ENCODE measurements around the gene USP9Y. TPM values are rescaled to one million over a fixed set of nuclear protein-coding genes. Genes with fewer than 3 reads are reported as not detected.

The USP9Y gene
- total RNA-seq, 1 donor = under 0.01 TPM

DNA sequence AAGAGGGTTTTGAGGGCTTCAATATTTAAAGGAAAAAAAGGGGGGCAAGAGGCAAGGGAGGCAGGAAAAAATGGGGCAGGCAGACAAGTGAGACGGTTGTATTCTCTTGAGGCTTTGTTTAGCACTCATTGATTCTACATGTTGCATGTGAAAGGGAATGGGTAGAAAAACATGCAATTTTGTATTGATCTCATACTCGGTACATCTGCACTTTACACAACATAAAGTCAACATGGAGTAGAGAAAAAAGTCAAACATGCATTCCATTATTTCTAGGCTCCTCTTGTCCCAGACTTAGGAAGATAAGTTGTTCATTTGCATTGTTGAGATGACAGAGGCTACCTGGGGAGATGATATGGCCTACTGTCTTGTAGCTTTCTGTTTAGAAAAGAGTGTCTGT lies 166.9 kb downstream of the USP9Y start:
- TF ChIP-seq, protein P1, sequence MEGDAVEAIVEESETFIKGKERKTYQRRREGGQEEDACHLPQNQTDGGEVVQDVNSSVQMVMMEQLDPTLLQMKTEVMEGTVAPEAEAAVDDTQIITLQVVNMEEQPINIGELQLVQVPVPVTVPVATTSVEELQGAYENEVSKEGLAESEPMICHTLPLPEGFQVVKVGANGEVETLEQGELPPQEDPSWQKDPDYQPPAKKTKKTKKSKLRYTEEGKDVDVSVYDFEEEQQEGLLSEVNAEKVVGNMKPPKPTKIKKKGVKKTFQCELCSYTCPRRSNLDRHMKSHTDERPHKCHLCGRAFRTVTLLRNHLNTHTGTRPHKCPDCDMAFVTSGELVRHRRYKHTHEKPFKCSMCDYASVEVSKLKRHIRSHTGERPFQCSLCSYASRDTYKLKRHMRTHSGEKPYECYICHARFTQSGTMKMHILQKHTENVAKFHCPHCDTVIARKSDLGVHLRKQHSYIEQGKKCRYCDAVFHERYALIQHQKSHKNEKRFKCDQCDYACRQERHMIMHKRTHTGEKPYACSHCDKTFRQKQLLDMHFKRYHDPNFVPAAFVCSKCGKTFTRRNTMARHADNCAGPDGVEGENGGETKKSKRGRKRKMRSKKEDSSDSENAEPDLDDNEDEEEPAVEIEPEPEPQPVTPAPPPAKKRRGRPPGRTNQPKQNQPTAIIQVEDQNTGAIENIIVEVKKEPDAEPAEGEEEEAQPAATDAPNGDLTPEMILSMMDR (IDR thresholded peaks at IDR 0.05; ENCODE audit: insufficient read depth, low read length) = no peak
- DNase-seq (ENCODE audit: low read depth) = no peak
- H3K4me3 ChIP-seq (ENCODE audit: low read depth, low read length) = no peak overlapping the region

DNA sequence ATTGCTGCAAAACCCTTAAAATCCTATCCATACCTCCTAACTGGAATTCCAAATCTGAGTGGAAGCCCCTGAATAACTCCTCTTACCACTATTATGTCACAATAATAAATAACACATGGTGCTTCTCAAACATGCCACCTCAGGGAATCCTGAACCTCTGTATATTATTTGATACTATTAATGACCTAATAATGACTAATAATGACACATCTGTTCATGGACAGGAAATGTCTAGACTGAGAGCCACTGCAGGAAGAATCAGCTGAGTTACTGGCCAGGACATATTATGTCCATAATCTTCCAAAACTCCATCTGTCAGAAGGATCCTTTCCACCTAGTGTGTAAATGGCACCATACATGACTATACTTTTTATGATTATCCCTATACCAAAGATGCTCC lies 195.9 kb downstream of the USP9Y start:
- TF ChIP-seq, protein P1 (IDR thresholded peaks at IDR 0.05; ENCODE audit: insufficient read depth, low read length) = no peak
- DNase-seq (ENCODE audit: low read depth) = no peak
- H3K4me3 ChIP-seq (ENCODE audit: low read depth, low read length) = no peak overlapping the region

DNA sequence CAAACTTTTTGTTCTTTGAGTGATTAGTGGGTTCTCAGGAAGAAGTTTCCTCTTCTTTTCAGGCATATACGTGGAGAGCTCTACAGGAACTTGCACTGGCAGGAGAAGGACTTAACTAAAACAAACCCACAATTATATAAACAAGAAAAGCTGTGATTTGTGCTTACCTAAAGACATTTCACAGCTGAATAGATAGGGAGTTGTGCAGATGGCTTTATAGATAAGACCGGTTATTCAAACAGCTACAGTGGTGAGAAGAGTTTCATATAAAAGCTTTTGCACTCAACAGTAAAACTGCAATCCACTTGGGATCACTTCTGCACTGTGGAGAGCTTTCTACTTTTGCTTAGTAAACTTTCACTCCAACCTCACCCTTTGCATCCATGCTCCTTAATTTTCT lies 197.6 kb downstream of the USP9Y start:
- no peak for DNase-seq (ENCODE audit: low read depth)
- TF ChIP-seq, protein P1 (IDR thresholded peaks at IDR 0.05; ENCODE audit: insufficient read depth, low read length) = no peak
- no peak overlapping the region for H3K4me3 ChIP-seq (ENCODE audit: low read depth, low read length)

DNA sequence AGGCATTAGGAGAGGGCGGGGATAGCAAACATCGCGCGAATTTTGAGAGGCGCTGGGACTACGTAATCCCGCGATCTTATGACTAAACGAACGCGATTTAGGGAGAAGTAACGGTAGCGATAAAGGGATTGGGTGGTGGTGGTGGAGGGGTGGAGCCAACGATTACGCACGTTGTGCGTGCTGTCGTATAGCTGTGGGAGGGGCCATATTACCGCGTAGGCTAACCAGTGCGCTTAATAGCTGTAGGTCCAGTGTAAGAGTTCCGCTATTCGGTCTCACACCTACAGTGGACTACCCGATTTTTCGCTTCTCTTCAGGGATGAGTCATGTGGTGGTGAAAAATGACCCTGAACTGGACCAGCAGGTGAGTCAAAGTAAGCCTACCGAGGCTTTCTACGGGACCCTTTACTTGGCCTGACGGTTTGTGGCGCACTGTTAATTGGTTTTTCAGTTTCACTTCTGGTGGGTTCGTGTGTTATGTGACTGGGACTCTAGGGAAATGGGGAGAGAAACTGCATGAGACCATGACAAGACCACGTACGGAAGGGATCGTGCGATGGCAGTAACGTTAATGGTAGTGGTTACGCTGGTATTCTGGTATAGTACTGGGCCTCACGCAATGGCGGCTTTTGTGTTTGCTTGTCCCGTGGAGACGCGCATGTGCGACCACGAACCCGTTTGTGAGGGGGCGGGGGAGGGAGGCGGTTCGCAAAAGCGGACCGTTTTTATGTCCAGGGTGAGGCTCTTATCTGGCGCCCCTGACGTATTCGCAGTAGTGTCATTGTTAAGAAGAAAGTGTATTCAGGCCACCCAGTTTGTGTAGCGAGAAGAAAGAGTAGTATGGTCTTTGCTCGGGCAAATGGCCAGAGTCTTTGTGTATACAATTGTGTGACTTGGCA lies 203.8 kb downstream of the USP9Y start, which contains the start of gene DDX3Y:
TSS of gene DDX3Y (plus strand) at position 251 of the 899 bp plus-strand sequence. CDS start at position 320, 69 bp downstream.
- H3K4me3 ChIP-seq (ENCODE audit: low read depth, low read length) = no peak within 1 kb of the TSS

DNA sequence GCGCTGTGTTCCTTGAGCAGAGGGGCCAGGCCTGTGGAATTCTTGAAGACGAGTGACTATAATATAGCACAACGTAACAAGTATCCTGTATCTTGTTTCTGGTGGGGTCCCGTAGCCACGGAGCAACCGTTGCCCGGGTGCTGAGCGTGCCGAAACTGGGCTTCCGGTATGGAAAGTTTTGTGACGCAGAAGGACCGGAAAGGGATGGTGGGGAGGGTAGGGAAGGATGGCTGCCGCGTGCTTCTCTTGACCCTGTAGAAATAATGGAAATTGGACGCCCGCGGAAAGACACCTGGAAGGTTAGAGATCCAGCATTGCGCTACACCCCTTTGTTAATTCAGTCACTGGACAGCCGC lies 204.5 kb downstream of the USP9Y start:
- DNase-seq (ENCODE audit: low read depth) = no peak
- TF ChIP-seq, protein P1 (IDR thresholded peaks at IDR 0.05; ENCODE audit: insufficient read depth, low read length) = no peak
- no peak overlapping the region for H3K4me3 ChIP-seq (ENCODE audit: low read depth, low read length)

More for the DNA sequence above, 203.8 kb downstream of the USP9Y start, which contains the start of gene DDX3Y:
- TF ChIP-seq, protein P1 (IDR thresholded peaks at IDR 0.05; ENCODE audit: insufficient read depth, low read length) = no peak
- no peak for DNase-seq (ENCODE audit: low read depth)

DNA sequence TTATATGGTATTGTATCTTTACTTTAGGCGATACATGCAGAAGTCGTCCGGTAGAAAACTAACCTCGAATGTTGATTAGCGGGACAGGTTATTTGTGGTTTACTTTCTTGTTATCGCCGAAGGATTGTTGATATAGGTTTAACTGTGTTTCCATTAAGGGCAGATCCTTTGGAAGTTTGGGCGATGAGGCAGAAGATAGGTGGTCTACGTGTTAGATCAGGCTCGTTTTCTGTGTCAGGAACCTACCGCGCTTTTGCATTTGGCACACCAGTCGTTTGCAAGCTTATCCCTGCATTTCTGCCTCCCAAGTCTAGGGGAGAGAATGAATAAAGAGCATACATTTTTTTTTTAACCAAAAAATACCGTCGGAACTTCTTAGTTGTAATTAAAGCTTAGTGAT lies 204.9 kb downstream of the USP9Y start:
- no peak for DNase-seq (ENCODE audit: low read depth)
- H3K4me3 ChIP-seq (ENCODE audit: low read depth, low read length) = no peak overlapping the region
- TF ChIP-seq, protein P1 (IDR thresholded peaks at IDR 0.05; ENCODE audit: insufficient read depth, low read length) = no peak

Other genes with a start within 250 kb of the USP9Y start
- 88.1 TPM in 1 of 2 replicates, not detected in the other for gene DDX3Y, start 203.6 kb downstream of the USP9Y start, total RNA-seq (ENCODE audit: low replicate concordance)

Data from fibroblast of the aortic adventitia (primary cell).